HG03064 (cell line): ENCODE measurements around the gene MAN2B1.
"Not testable (repeated sequence)": the region's sequence is repeated elsewhere in the genome, so short reads cannot be mapped to it uniquely, and the experiment has no call there.

Source experiments
- ATAC-seq: cut with Tn5 transposase; IDR thresholded peaks from one replicate; pipeline ENCODE4 v1.9.1; 2021; ENCODE audit warnings: low read depth; ENCODE audit not compliant: unreplicated experiment

Gene MAN2B1

GRCh38 chr19:12689581-12690216 is 23.2 kb upstream of the MAN2B1 start:
- ATAC-seq = no peak

- no peak for ATAC-seq
Measured at GRCh38 chr19:12689012-12689411, 22.5 kb upstream of the MAN2B1 start.

GRCh38 chr19:12687496-12688196 is 21.1 kb upstream of the MAN2B1 start, which contains the start of gene GNG14:
GNG14 (plus strand) TSS chr19:12687998; CDS start chr19:12688049, 51 bp downstream.
- ATAC-seq = no peak

GRCh38 chr19:12685831-12686230 is 19.3 kb upstream of the MAN2B1 start:
- no peak for ATAC-seq

GRCh38 chr19:12681074-12681987 is 14.8 kb upstream of the MAN2B1 start, which contains the start of gene DHPS:
DHPS (minus strand) TSS chr19:12681880; CDS start chr19:12681766, 114 bp downstream.
- ATAC-seq = peak; percentile 58

- no peak for ATAC-seq
Measured at GRCh38 chr19:12680034-12680433, 13.5 kb upstream of the MAN2B1 start.

- not testable (repeated sequence) for ATAC-seq
Measured at GRCh38 chr19:12678039-12678438, 11.5 kb upstream of the MAN2B1 start.

- no peak for ATAC-seq
Measured at GRCh38 chr19:12676928-12677327, 10.4 kb upstream of the MAN2B1 start.

GRCh38 chr19:12676384-12676792 is 9.8 kb upstream of the MAN2B1 start:
- no peak for ATAC-seq

- ATAC-seq = no peak
Measured at GRCh38 chr19:12675940-12676339, 9.4 kb upstream of the MAN2B1 start.

GRCh38 chr19:12675399-12675798 is 8.9 kb upstream of the MAN2B1 start:
- ATAC-seq = no peak

GRCh38 chr19:12672744-12673143 is 6.2 kb upstream of the MAN2B1 start:
- no peak for ATAC-seq

- ATAC-seq = no peak
Measured at GRCh38 chr19:12670159-12670928, 3.8 kb upstream of the MAN2B1 start.

GRCh38 chr19:12669270-12670158 is 3.0 kb upstream of the MAN2B1 start:
- no peak for ATAC-seq

GRCh38 chr19:12668932-12669269 is 2.4 kb upstream of the MAN2B1 start:
- no peak for ATAC-seq

- no peak for ATAC-seq
Measured at GRCh38 chr19:12668346-12668745, 1.8 kb upstream of the MAN2B1 start.

- ATAC-seq = no peak
Measured at GRCh38 chr19:12667731-12668302, 1.3 kb upstream of the MAN2B1 start.

GRCh38 chr19:12665671-12666264 is 774 bp downstream of the MAN2B1 start:
- ATAC-seq = no peak

GRCh38 chr19:12665281-12665573 is 1.3 kb downstream of the MAN2B1 start:
- ATAC-seq = no peak
